ENCODE measurements around the gene IMPG1.
"Not testable (repeated sequence)": the region's sequence is repeated elsewhere in the genome, so short reads cannot be mapped to it uniquely, and the experiment has no call there.

The IMPG1 gene

DNA sequence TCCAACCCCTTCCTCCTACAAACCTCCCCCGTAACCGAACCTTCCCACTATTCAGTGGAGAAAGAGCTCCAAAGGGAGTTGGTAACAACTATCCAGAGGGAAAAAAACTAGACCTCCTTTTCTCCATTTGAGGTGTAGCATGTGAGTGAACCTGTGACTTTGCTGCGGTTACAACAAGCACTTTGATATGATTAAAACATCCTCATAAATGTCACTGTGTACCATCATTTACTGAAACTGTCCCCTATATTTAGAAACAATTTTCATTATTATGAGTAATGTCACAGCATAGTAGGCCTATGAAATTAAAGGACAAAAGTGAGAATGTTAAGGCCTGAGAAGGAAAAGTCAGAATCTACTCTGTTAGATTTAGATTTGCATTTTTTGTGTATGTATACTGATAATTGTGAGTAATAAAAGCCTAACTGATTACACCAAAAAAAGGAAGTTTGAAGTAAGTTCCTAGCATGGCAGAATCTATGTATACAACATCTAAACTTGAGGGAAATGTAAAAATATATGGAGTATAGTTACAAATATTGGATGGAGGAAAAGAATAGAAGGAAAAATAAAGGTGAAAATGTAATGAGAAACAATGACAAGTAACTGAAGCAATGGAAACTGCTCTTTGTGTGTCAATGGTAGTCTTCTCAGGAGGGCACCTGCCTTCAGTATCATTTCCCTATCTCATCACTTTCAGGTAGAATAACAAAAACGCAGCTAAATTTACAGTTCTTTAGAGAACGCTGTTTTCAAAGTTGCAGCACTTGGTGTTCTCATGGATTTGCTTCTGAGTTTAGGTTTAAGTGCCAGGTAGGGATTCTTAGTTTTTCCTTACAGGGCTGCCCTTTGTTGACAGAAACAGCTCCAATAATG is 145.9 kb downstream of the IMPG1 start:
- Histone ChIP-seq H3K27me3 (ENCODE audit: control insufficient read depth, insufficient read depth, low read length) (no peaks in the 10 kb centered on the region), H3K9me3 (ENCODE audit: control insufficient read depth, insufficient read depth, low read length) (no peaks in the 10 kb centered on the region), H3K9ac (ENCODE audit: low read depth, low read length) (no peak overlapping the region)

DNA sequence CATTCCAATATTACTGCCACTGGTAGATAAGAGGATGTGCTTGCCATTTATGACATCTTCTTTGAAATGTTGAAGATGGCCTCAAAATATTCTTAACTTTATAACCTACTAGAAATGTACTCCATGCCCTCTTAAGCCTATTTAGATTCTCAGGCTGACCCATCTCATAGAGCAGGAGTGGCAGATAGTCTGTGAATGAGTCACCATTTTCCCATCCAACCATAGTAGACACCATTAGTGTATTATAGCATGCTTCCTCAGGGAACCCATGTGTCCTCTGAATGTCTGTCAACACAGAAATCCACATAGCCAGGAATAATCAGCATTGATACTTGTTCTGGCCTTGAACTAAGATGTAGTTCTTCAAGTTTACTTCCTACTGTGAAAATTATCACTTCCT is 150.2 kb downstream of the IMPG1 start:
- H3K9ac ChIP-seq (ENCODE audit: low read depth, low read length), result no peak overlapping the region
- H3K36me3 ChIP-seq (ENCODE audit: control insufficient read depth, insufficient read depth, low read length), result peaks cover 2% of the 10 kb centered on the region
- no peaks in the 10 kb centered on the region for H3K27me3 ChIP-seq (ENCODE audit: control insufficient read depth, insufficient read depth, low read length)
- peaks cover 6% of the 10 kb centered on the region for H3K4me1 ChIP-seq (ENCODE audit: control insufficient read depth, insufficient read depth, low read length)
- H3K4me3 ChIP-seq (ENCODE audit: low read depth, low read length), result no peak overlapping the region
- H3K9me3 ChIP-seq (ENCODE audit: control insufficient read depth, insufficient read depth, low read length), result no peaks in the 10 kb centered on the region

More for the DNA sequence above, 145.9 kb downstream of the IMPG1 start:
- H3K4me3 ChIP-seq (ENCODE audit: low read depth, low read length), result no peak overlapping the region
- peaks cover 3% of the 10 kb centered on the region for H3K4me1 ChIP-seq (ENCODE audit: control insufficient read depth, insufficient read depth, low read length)
- H3K36me3 ChIP-seq (ENCODE audit: control insufficient read depth, insufficient read depth, low read length), result no peaks in the 10 kb centered on the region

DNA sequence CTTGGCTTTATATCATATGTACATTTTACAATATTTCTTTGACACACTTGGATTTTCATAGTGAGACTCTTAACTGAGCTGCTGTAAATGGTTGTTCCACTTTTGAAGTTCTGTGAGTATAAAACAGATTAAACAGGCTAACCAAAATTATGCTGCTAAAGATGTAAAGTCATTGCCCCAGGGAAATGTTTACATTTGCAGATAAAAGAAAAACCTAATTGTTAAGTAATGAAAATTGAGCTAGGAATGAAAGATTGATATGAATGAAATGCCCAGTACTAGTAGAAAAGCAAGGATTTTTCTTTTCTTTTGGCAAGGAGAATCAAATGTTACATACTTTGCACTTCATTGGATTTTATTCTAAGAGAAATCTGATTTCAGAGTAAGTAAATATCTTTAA is 159.4 kb downstream of the IMPG1 start:
- H3K36me3 ChIP-seq (ENCODE audit: control insufficient read depth, insufficient read depth, low read length), result no peaks in the 10 kb centered on the region
- H3K9me3 ChIP-seq (ENCODE audit: control insufficient read depth, insufficient read depth, low read length), result no peaks in the 10 kb centered on the region

DNA sequence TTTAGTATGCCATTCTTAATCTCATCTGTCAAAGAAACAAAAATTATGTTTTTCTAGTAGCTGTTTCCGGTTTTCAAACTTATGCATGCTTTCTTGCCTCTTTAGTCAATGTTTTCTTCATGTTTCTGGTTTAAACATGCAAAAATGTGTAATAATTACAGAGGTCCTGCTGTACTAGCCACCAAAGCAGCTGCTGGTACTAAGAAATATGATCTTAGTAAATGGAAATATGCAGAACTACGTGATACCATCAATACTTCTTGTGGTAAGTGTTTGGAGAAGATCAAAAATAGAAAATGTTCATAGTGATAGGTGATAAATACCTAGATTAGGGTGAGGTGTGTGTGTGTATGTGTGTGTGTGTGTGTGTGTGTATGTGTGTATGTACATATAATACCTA is 165.0 kb downstream of the IMPG1 start:
- no peaks in the 10 kb centered on the region for H3K27me3 ChIP-seq (ENCODE audit: control insufficient read depth, insufficient read depth, low read length)
- H3K36me3 ChIP-seq (ENCODE audit: control insufficient read depth, insufficient read depth, low read length), result no peaks in the 10 kb centered on the region
- no peak overlapping the region for H3K4me3 ChIP-seq (ENCODE audit: low read depth, low read length)
- H3K4me1 ChIP-seq (ENCODE audit: control insufficient read depth, insufficient read depth, low read length), result no peaks in the 10 kb centered on the region
- H3K9me3 ChIP-seq (ENCODE audit: control insufficient read depth, insufficient read depth, low read length), result no peaks in the 10 kb centered on the region
- H3K9ac ChIP-seq (ENCODE audit: low read depth, low read length), result no peak overlapping the region

More for the DNA sequence above, 159.4 kb downstream of the IMPG1 start:
- Histone ChIP-seq H3K4me1 (ENCODE audit: control insufficient read depth, insufficient read depth, low read length) (peaks cover 6% of the 10 kb centered on the region), H3K9ac (ENCODE audit: low read depth, low read length) (no peak overlapping the region), H3K27me3 (ENCODE audit: control insufficient read depth, insufficient read depth, low read length) (no peaks in the 10 kb centered on the region), H3K4me3 (ENCODE audit: low read depth, low read length) (no peak overlapping the region)

DNA sequence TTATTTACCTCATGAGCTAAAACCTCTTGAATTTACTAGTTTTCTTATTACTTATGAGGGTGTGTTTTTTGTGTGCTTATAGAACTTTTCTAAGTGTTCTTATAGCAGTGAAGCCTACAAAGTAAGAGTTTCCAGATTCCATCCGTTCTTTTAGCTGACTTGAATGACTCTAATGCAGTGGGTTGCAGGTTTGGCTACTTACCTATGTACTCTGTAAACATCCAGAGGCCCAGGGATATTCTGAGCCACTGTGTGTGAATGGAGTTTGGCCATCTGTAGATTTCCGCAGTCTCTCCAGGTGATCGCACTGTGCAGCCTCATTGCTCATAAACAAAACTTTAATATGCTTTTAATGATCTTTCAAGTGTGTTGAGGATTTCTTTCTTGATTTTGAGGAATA is 165.6 kb downstream of the IMPG1 start:
- H3K27me3 ChIP-seq (ENCODE audit: control insufficient read depth, insufficient read depth, low read length), result no peaks in the 10 kb centered on the region

DNA sequence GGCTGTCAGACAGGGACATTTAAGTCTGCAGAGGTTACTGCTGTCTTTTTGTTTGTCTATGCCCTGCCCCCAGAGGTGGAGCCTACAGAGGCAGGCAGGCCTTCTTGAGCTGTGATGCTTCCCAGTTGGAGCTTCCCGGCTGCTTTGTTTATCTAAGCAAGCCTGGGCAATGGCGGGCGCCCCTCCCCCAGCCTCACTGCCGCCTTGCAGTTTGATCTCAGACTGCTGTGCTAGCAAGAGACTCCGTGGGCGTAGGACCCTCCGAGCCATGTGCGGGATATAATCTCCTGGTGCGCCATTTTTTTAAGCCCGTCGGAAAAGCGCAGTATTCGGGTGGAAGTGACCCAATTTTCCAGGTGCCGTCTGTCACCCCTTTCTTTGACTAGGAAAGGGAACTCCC is 167.3 kb downstream of the IMPG1 start:
- H3K4me3 ChIP-seq (ENCODE audit: low read depth, low read length); H3K27me3 ChIP-seq (ENCODE audit: control insufficient read depth, insufficient read depth, low read length); H3K9me3 ChIP-seq (ENCODE audit: control insufficient read depth, insufficient read depth, low read length); H3K36me3 ChIP-seq (ENCODE audit: control insufficient read depth, insufficient read depth, low read length); H3K4me1 ChIP-seq (ENCODE audit: control insufficient read depth, insufficient read depth, low read length); H3K9ac ChIP-seq (ENCODE audit: low read depth, low read length): not testable (repeated sequence)

More for the DNA sequence above, 165.6 kb downstream of the IMPG1 start:
- Histone ChIP-seq H3K4me3 (ENCODE audit: low read depth, low read length) (no peak overlapping the region), H3K36me3 (ENCODE audit: control insufficient read depth, insufficient read depth, low read length) (no peaks in the 10 kb centered on the region), H3K9me3 (ENCODE audit: control insufficient read depth, insufficient read depth, low read length) (no peaks in the 10 kb centered on the region), H3K9ac (ENCODE audit: low read depth, low read length) (no peak overlapping the region), H3K4me1 (ENCODE audit: control insufficient read depth, insufficient read depth, low read length) (no peaks in the 10 kb centered on the region)

DNA sequence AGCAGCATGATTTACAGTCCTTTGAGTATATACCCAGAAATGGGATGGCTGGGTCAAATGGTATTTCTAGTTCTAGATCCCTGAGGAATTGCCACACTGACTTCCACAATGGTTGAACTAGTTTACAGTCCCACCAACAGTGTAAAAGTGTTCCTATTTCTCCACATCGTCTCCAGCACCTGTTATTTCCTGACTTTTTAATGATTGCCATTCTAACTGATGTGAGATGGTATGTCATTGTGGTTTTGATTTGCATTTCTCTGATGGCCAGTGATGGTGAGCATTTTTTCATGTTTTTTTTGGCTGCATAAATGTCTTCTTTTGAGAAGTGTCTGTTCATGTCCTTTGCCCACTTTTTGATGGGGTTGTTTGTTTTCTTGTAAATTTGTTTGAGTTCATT is 172.2 kb downstream of the IMPG1 start:
- H3K36me3 ChIP-seq (ENCODE audit: control insufficient read depth, insufficient read depth, low read length); H3K9me3 ChIP-seq (ENCODE audit: control insufficient read depth, insufficient read depth, low read length); H3K27me3 ChIP-seq (ENCODE audit: control insufficient read depth, insufficient read depth, low read length); H3K4me3 ChIP-seq (ENCODE audit: low read depth, low read length); H3K9ac ChIP-seq (ENCODE audit: low read depth, low read length); H3K4me1 ChIP-seq (ENCODE audit: control insufficient read depth, insufficient read depth, low read length): not testable (repeated sequence)

DNA sequence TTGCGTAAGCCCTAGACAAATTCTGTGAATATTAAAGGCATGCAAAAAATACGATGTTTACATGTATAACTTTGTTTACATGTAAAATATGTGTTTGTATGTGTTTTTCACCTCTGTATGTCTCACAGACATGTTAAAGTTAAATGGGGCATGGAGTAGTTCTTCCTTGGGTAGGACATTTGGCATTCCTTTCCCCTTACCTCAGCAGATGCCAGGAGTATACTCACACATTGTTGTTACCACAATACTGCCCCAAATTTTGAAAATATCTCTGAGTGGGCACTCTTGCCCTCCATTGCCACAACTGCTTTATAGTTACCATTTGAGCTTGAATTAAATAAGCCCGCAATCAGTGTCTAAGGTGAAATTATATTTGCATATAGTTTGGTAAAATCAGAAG is 175.9 kb downstream of the IMPG1 start:
- Histone ChIP-seq H3K27me3 (ENCODE audit: control insufficient read depth, insufficient read depth, low read length) (no peaks in the 10 kb centered on the region), H3K4me1 (ENCODE audit: control insufficient read depth, insufficient read depth, low read length) (no peaks in the 10 kb centered on the region), H3K36me3 (ENCODE audit: control insufficient read depth, insufficient read depth, low read length) (no peaks in the 10 kb centered on the region), H3K4me3 (ENCODE audit: low read depth, low read length) (no peak overlapping the region), H3K9me3 (ENCODE audit: control insufficient read depth, insufficient read depth, low read length) (no peaks in the 10 kb centered on the region), H3K9ac (ENCODE audit: low read depth, low read length) (no peak overlapping the region)

DNA sequence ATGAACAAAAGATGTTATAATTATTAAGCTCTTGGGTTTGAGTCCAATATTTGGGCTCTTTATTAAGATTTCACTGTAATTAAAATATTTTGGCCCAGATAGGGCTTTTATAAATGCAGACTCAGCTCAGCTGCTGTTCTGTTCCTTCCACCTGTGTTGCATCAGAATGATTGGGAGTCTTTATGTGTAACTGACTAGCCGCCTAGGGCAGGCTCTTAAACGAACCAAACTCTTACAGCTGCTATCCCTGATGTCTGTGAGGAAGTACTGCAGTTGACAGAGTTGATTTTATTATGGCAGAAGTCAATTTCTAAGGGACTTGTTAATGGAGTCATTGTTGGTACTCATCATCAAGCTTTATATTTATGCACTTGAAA is 178.7 kb downstream of the IMPG1 start:
- Histone ChIP-seq H3K36me3 (ENCODE audit: control insufficient read depth, insufficient read depth, low read length) (no peaks in the 10 kb centered on the region), H3K4me1 (ENCODE audit: control insufficient read depth, insufficient read depth, low read length) (no peaks in the 10 kb centered on the region), H3K4me3 (ENCODE audit: low read depth, low read length) (no peak overlapping the region), H3K9me3 (ENCODE audit: control insufficient read depth, insufficient read depth, low read length) (no peaks in the 10 kb centered on the region), H3K27me3 (ENCODE audit: control insufficient read depth, insufficient read depth, low read length) (no peaks in the 10 kb centered on the region), H3K9ac (ENCODE audit: low read depth, low read length) (no peak overlapping the region)

DNA sequence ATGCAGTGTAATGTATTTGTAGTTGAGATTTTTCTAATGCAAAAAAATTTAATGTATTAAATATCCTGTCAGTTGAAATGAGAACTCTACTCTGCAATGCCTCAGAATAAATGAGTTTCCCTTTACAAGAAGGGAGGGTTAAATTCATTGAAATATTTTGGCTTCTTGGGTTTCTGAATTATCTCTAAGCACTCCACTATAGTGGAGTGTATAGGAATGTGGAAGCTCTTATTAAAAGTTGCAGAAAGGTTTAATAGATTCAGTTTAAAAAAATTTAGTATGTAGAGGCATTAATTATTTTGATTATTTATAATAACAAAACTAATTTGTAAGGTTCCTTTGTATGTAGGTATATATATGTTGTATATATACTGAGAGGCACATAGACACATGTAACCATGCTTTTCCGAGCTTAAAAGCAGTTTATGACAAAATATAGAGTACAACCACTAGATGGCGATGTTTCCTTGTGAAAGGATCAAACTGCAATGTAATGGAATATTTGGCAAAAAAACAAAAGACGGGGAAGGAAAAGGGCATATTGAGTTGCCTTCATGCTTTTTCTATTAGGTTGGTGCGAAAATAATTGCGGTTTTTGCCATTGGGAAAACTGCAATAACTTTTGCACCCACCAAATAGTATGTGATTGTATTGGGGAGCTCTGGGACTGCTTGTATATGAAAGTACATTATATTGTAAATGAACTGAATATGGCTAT is 179.2 kb downstream of the IMPG1 start:
- no peak overlapping the region for H3K4me3 ChIP-seq (ENCODE audit: low read depth, low read length)
- no peak overlapping the region for H3K9ac ChIP-seq (ENCODE audit: low read depth, low read length)
- H3K27me3 ChIP-seq (ENCODE audit: control insufficient read depth, insufficient read depth, low read length), result no peaks in the 10 kb centered on the region
- no peaks in the 10 kb centered on the region for H3K36me3 ChIP-seq (ENCODE audit: control insufficient read depth, insufficient read depth, low read length)
- H3K4me1 ChIP-seq (ENCODE audit: control insufficient read depth, insufficient read depth, low read length), result no peaks in the 10 kb centered on the region
- H3K9me3 ChIP-seq (ENCODE audit: control insufficient read depth, insufficient read depth, low read length), result no peaks in the 10 kb centered on the region

DNA sequence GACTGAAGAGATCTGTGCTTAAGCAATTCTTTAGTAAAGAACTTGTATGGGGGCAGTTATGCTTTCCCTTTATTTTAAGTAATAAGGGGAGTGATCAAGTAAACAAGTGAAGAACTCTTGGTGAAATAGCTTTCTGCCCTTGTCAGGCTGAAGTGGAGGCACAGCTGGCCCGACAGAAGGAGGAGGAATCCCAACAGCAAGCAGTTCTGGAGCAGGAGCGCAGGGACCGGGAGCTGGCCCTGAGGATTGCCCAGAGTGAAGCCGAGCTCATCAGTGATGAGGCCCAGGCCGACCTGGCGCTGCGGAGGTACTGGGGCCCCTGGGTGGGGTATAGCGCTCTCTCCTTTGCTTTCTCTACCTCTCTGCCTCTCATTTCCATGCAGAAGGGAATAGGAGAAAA is 180.1 kb downstream of the IMPG1 start:
- no peak overlapping the region for H3K9ac ChIP-seq (ENCODE audit: low read depth, low read length)
- no peaks in the 10 kb centered on the region for H3K27me3 ChIP-seq (ENCODE audit: control insufficient read depth, insufficient read depth, low read length)
- H3K9me3 ChIP-seq (ENCODE audit: control insufficient read depth, insufficient read depth, low read length), result no peaks in the 10 kb centered on the region
- H3K36me3 ChIP-seq (ENCODE audit: control insufficient read depth, insufficient read depth, low read length), result no peaks in the 10 kb centered on the region
- H3K4me3 ChIP-seq (ENCODE audit: low read depth, low read length), result no peak overlapping the region
- no peaks in the 10 kb centered on the region for H3K4me1 ChIP-seq (ENCODE audit: control insufficient read depth, insufficient read depth, low read length)

DNA sequence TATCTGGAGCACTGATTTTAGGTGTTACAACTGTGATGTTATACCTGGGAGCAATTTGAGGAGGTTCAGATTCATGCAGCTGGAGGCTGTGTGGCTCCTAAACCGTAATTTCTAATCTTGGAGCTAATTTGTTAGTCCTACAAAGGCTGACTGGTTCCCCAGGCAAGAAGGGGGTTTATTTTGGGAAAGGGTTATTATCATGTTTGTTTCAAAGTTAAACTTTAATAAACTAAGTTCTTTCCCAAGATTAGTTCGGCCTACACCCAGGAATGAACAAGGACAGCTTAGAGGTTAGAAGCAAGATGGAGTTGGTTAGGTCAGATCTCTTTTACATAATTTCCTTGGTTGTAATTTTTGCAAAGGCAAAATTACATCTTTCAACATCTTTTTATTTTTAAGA is 187.6 kb downstream of the IMPG1 start:
- H3K4me1 ChIP-seq (ENCODE audit: control insufficient read depth, insufficient read depth, low read length), result no peaks in the 10 kb centered on the region
- H3K9ac ChIP-seq (ENCODE audit: low read depth, low read length), result no peak overlapping the region
- no peaks in the 10 kb centered on the region for H3K9me3 ChIP-seq (ENCODE audit: control insufficient read depth, insufficient read depth, low read length)

More for the DNA sequence above, 187.6 kb downstream of the IMPG1 start:
- peaks cover 4% of the 10 kb centered on the region for H3K36me3 ChIP-seq (ENCODE audit: control insufficient read depth, insufficient read depth, low read length)
- no peak overlapping the region for H3K4me3 ChIP-seq (ENCODE audit: low read depth, low read length)
- no peaks in the 10 kb centered on the region for H3K27me3 ChIP-seq (ENCODE audit: control insufficient read depth, insufficient read depth, low read length)

Measured in iPS-15b (cell line).